Loucy (cell line): ENCODE data around the gene ZCWPW1.
"Not testable (repeated sequence)": the region's sequence is repeated elsewhere in the genome, so short reads cannot be mapped to it uniquely, and the experiment has no call there.

Experiments
- H2AFZ ChIP-seq: fragments of 200-600 bp; sonication (generic); 2 replicates; pipeline ENCODE4 v1.6.0; 2016; ENCODE audit warnings: antibody characterized with exemption, mild to moderate bottlenecking, low read length, moderate library complexity
- H3F3A ChIP-seq: fragments of 200-600 bp; 2 replicates; pipeline ENCODE4 v1.6.0; 2016; ENCODE audit warnings: antibody characterized with exemption, low read depth, mild to moderate bottlenecking
- H3K27me3 ChIP-seq: fragments of 200-600 bp; sonication (generic); 2 replicates; pipeline ENCODE4 v1.6.1; 2014; ENCODE audit warnings: low read length, mild to moderate bottlenecking; ENCODE audit not compliant: insufficient read depth, poor library complexity, severe bottlenecking
- H3K36me3 ChIP-seq: fragments of 200-600 bp; sonication (generic); 2 replicates; pipeline ENCODE4 v1.6.1; 2016; ENCODE audit warnings: low read length; ENCODE audit not compliant: insufficient read depth
- H3K4me1 ChIP-seq: fragments of 200-600 bp; sonication (generic); 2 replicates; pipeline ENCODE4 v1.5.1; 2014; ENCODE audit warnings: low read length, mild to moderate bottlenecking; ENCODE audit not compliant: insufficient read depth, poor library complexity, severe bottlenecking
- H3K4me2 ChIP-seq: fragments of 200-600 bp; sonication (generic); 2 replicates; pipeline ENCODE4 v1.6.0; 2014; ENCODE audit warnings: antibody characterized with exemption, low read length, low read depth, mild to moderate bottlenecking; ENCODE audit not compliant: poor library complexity, severe bottlenecking
- H3K4me3 ChIP-seq: fragments of 200-600 bp; sonication (generic); 2 replicates; pipeline ENCODE4 v1.5.1; 2014; ENCODE audit warnings: low read length, mild to moderate bottlenecking, mixed read lengths; ENCODE audit not compliant: poor library complexity, severe bottlenecking
- H3K79me2 ChIP-seq: fragments of 200-600 bp; sonication (generic); 2 replicates; pipeline ENCODE4 v1.6.1; 2014; ENCODE audit warnings: low read length; ENCODE audit not compliant: insufficient read depth
- H3K9ac ChIP-seq: fragments of 200-600 bp; sonication (generic); 2 replicates; pipeline ENCODE4 v1.6.0; 2014; ENCODE audit warnings: mild to moderate bottlenecking, low read depth, low read length, moderate library complexity; ENCODE audit not compliant: poor library complexity, severe bottlenecking
- H3K9me2 ChIP-seq: fragments of 200-600 bp; sonication (generic); replicated peaks from 2 replicates; pipeline ENCODE4 v1.6.1; 2016; ENCODE audit warnings: low read depth, low read length, mixed read lengths
- H3K9me3 ChIP-seq: fragments of 200-600 bp; sonication (generic); 2 replicates; pipeline ENCODE4 v1.6.1; 2014; ENCODE audit warnings: mild to moderate bottlenecking, antibody characterized with exemption, low read length, low read depth; ENCODE audit not compliant: insufficient read depth
- H4K20me1 ChIP-seq: fragments of 200-600 bp; sonication (generic); 2 replicates; pipeline ENCODE4 v1.6.0; 2014; ENCODE audit warnings: antibody characterized with exemption, low read length, mild to moderate bottlenecking; ENCODE audit not compliant: insufficient read depth, poor library complexity, severe bottlenecking
- CTCF ChIP-seq: fragments of 200-600 bp; sonication (generic); conservative IDR thresholded peaks from 2 replicates; pipeline ENCODE4 v1.5.1; 2014; ENCODE audit warnings: mild to moderate bottlenecking, antibody characterized with exemption, low read length
- EZH2phosphoT487 ChIP-seq: fragments of 200-600 bp; IDR thresholded peaks from 2 replicates; pipeline ENCODE4 v1.6.1; 2018; ENCODE audit warnings: antibody characterized with exemption, mild to moderate bottlenecking, moderate library complexity, borderline replicate concordance

The ZCWPW1 gene

GRCh38 chr7:100367251-100367620, 61.3 kb downstream of the ZCWPW1 start:
- H3K36me3 ChIP-seq = peaks cover 15% of the 10 kb centered on the region
- H3K27me3 ChIP-seq = no peaks in the 10 kb centered on the region
- no peak overlapping the region for H3K9ac ChIP-seq
- H3K9me3 ChIP-seq = no peaks in the 10 kb centered on the region
- H3K4me2 ChIP-seq = no peak overlapping the region
- peaks cover 7% of the 10 kb centered on the region for H3K4me1 ChIP-seq
- peaks cover 3% of the 10 kb centered on the region for H4K20me1 ChIP-seq
- H3K9me2 ChIP-seq = no peaks in the 10 kb centered on the region
- no peaks in the 10 kb centered on the region for H3K79me2 ChIP-seq
- no peak overlapping the region for H3K4me3 ChIP-seq
- TF ChIP-seq CTCF (no peak), EZH2phosphoT487 (no peak)
- H2AFZ ChIP-seq = no peak overlapping the region
- no peaks in the 10 kb centered on the region for H3F3A ChIP-seq

- Histone ChIP-seq H3K9me3 (no peaks in the 10 kb centered on the region), H3K4me2 (peak overlapping the region; percentile 34), H3K79me2 (no peaks in the 10 kb centered on the region), H3K27me3 (no peaks in the 10 kb centered on the region), H4K20me1 (peaks cover 3% of the 10 kb centered on the region), H3K4me1 (peaks cover 5% of the 10 kb centered on the region), H3K36me3 (peaks cover 20% of the 10 kb centered on the region), H3K4me3 (no peak overlapping the region), H3K9me2 (no peaks in the 10 kb centered on the region), H3K9ac (peak overlapping the region; percentile 22), H2AFZ (no peak overlapping the region), H3F3A (no peaks in the 10 kb centered on the region)
- no peak for TF ChIP-seq EZH2phosphoT487
- TF ChIP-seq CTCF = no peak
Observed at GRCh38 chr7:100366411-100367250, 61.9 kb downstream of the ZCWPW1 start.

GRCh38 chr7:100365998-100366367, 62.5 kb downstream of the ZCWPW1 start:
- Histone ChIP-seq H3K36me3 (peaks cover 26% of the 10 kb centered on the region), H3K9ac (peak overlapping the region; percentile 22), H3K4me2 (peak overlapping the region; percentile 34)
- H3K79me2 ChIP-seq, H3K9me3 ChIP-seq, H3K4me3 ChIP-seq, H3K4me1 ChIP-seq, H4K20me1 ChIP-seq, H3F3A ChIP-seq, H2AFZ ChIP-seq, H3K27me3 ChIP-seq, H3K9me2 ChIP-seq: not testable (repeated sequence)

GRCh38 chr7:100364480-100364879, 64.0 kb downstream of the ZCWPW1 start:
- Histone ChIP-seq H3K79me2 (no peaks in the 10 kb centered on the region), H3K9ac (no peak overlapping the region), H2AFZ (no peak overlapping the region), H3K27me3 (no peaks in the 10 kb centered on the region), H3K4me3 (no peak overlapping the region), H3F3A (no peaks in the 10 kb centered on the region), H4K20me1 (peaks cover 3% of the 10 kb centered on the region), H3K4me1 (peaks cover 5% of the 10 kb centered on the region), H3K9me2 (no peaks in the 10 kb centered on the region), H3K4me2 (no peak overlapping the region), H3K9me3 (no peaks in the 10 kb centered on the region), H3K36me3 (peaks cover 39% of the 10 kb centered on the region)
- TF ChIP-seq CTCF (no peak), EZH2phosphoT487 (no peak)

GRCh38 chr7:100363797-100364196, 64.7 kb downstream of the ZCWPW1 start:
- H2AFZ ChIP-seq, H3K9me2 ChIP-seq, H3K4me1 ChIP-seq, H3K9ac ChIP-seq, H3K79me2 ChIP-seq, H3K9me3 ChIP-seq, H3K27me3 ChIP-seq, H4K20me1 ChIP-seq, H3K4me3 ChIP-seq, H3K4me2 ChIP-seq, H3F3A ChIP-seq: not testable (repeated sequence)
- peaks cover 45% of the 10 kb centered on the region for H3K36me3 ChIP-seq
